Stomach (tissue), 9 donors: ENCODE results near the gene IFFO2. TPM values are rescaled to one million over a fixed set of nuclear protein-coding genes. Genes with fewer than 3 reads are reported as not detected.

Source experiments
- DNase-seq, 2 donors: peaks; one replicate each; pipeline versions ENCODE4 v3.0.0 to v3.0.0-alpha.2; 2013 to 2019
- H3K27ac ChIP-seq, 5 donors: fragments of 200-600 bp in 4 of 5; sonication (generic) in 4 of 5; one replicate each; pipeline ENCODE4 v1.5.1; 2013 to 2019; ENCODE audit warnings: mild to moderate bottlenecking in 1 of 5, moderate library complexity in 1 of 5
- H3K27me3 ChIP-seq, 3 donors: fragments of 200-600 bp; sonication (generic); one replicate each; pipeline ENCODE4 v1.5.1; 2017 to 2019; ENCODE audit warnings: mixed run types in 1 of 3
- H3K36me3 ChIP-seq, 4 donors: fragments of 200-600 bp; sonication (generic); 1 replicate in 3 of 4; 2 replicates in 1 of 4; pipeline ENCODE4 v1.5.1; 2016 to 2019
- H3K4me1 ChIP-seq, 4 donors: fragments of 200-600 bp; sonication (generic); one replicate each; pipeline ENCODE4 v1.5.1; 2016 to 2019
- H3K4me3 ChIP-seq, 4 donors: fragments of 200-600 bp; sonication (generic) in 3 of 4; one replicate each; pipeline ENCODE4 v1.5.1; 2016 to 2019; ENCODE audit warnings: mild to moderate bottlenecking in 1 of 4
- H3K9me3 ChIP-seq, 4 donors: fragments of 200-600 bp; sonication (generic); one replicate each; pipeline ENCODE4 v1.5.1; 2016 to 2019
- EP300 ChIP-seq: sonication (generic); formaldehyde crosslinking; IDR thresholded peaks from one replicate; pipeline ENCODE4 v1.6.1; 2017; ENCODE audit warnings: antibody characterized with exemption
- POLR2A ChIP-seq, 4 donors: fragments of 450-650 bp; IDR thresholded peaks; one replicate each; pipeline ENCODE4 v1.6.1; 2016; ENCODE audit warnings: antibody characterized with exemption in 4 of 4, control low read depth in 2 of 4, mild to moderate bottlenecking in 1 of 4, moderate library complexity in 1 of 4
- POLR2AphosphoS5 ChIP-seq, 3 donors: sonication (generic); formaldehyde crosslinking; IDR thresholded peaks; one replicate each; pipeline ENCODE4 v1.6.1; 2016; ENCODE audit warnings: antibody characterized with exemption in 3 of 3
- WGBS, 5 donors: extraction: QIAGEN DNeasy Blood & Tissue Kit in 3 of 5; methylation state at CpG; one replicate each; pipeline versions ENCODE4 v1.1.5 to v1.1.7; 2013 to 2018; 5-methylcytosine and 5-hydroxymethylcytosine counted together
- intact Hi-C: fragments of 100-400 bp; cut with DNase I; formaldehyde crosslinking; loops from one replicate; pipeline ENCODE4 v1.15.1; 2023; ENCODE audit warnings: low total_unique reads
- polyA plus RNA-seq, 3 donors: library from polyadenylated mRNA; stranded (reverse); fragments of 200-250 nt; gene quantifications; one replicate each; pipeline ENCODE4 v1.2.3, GENCODE V29; 2013
- total RNA-seq, 5 donors: library from RNA; depleted of rRNA; stranded (reverse); fragments of >200 nt; gene quantifications; one replicate each; pipeline versions ENCODE4 v1.1.0 to v1.2.3, GENCODE V29; 2014 to 2016
- TF ChIP-seq, protein P1 (sequence below), 7 experiments: fragments of 450-650 bp in 4 of 7; fragments of 200-600 bp in 3 of 7; sonication (generic) in 3 of 7; IDR thresholded peaks; one replicate each; pipeline ENCODE4 v1.5.1; 2016 to 2019; ENCODE audit warnings: antibody characterized with exemption in 7 of 7, control low read depth in 2 of 7, mild to moderate bottlenecking in 1 of 7
- donor health status: healthy with polysubstance abuse.
- donor health status: Bipolar disorder and iron deficiency.
- donor health status: healthy.

IFFO2 gene
- total and polyA plus RNA-seq, 8 donors, result 0.58 to 47.8 (median 4.5) TPM

DNA sequence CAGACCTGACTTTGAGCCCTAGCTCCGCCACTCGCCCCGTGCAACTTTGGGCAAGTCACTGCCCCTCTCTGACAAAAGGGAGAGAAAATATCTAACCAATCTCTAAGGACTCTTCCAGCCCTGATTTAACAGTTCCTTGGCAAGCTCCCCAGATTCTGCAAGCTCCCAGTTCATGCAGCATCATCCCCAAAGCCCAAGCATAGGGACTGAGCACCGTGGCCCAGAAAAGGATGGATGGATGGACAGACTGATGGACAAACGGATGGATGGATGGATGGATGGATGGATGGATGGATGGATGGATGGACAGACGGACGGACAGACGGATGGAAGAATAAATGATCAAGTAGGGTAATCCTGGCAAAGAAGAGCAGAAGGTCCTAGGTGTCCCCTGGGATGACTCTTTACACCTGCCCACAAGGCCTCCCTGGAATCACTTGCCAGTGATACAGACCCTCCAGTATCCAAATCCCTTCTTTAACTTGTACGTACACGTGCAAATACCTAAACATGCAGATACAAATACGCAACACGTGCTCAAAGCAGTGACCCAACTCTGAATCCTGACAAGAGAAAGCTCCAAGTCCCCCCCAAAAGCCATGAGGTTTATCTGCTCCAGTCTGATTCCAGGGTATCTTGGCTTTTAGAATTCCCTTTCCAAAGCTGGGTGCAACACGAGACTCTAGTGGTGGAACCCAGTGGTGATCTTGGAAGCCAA lies 16.0 kb downstream of the IFFO2 start:
- H3K27me3 ChIP-seq, result no peaks in the 10 kb centered on the region
- peaks cover 39 to 77% (median 57%) of the 10 kb centered on the region in 4 donors for H3K4me1 ChIP-seq
- 81 to 87% (median 85%) methylated on average over 13 of the region's 13 CpGs for WGBS, 5 donors
- no peaks in the 10 kb centered on the region for H3K9me3 ChIP-seq
- no peak overlapping the region for H3K4me3 ChIP-seq
- no peak for DNase-seq
- H3K36me3 ChIP-seq, result no peaks in the 10 kb centered on the region
- peak overlapping the region in 1 of 5 donors; percentile 25 for H3K27ac ChIP-seq
- TF ChIP-seq, protein P1, sequence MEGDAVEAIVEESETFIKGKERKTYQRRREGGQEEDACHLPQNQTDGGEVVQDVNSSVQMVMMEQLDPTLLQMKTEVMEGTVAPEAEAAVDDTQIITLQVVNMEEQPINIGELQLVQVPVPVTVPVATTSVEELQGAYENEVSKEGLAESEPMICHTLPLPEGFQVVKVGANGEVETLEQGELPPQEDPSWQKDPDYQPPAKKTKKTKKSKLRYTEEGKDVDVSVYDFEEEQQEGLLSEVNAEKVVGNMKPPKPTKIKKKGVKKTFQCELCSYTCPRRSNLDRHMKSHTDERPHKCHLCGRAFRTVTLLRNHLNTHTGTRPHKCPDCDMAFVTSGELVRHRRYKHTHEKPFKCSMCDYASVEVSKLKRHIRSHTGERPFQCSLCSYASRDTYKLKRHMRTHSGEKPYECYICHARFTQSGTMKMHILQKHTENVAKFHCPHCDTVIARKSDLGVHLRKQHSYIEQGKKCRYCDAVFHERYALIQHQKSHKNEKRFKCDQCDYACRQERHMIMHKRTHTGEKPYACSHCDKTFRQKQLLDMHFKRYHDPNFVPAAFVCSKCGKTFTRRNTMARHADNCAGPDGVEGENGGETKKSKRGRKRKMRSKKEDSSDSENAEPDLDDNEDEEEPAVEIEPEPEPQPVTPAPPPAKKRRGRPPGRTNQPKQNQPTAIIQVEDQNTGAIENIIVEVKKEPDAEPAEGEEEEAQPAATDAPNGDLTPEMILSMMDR (IDR thresholded peaks at IDR 0.05), result no peak
- TF ChIP-seq POLR2AphosphoS5 (IDR thresholded peaks at IDR 0.05), result no peak
- TF ChIP-seq EP300, result no peak
- no peak for TF ChIP-seq POLR2A (IDR thresholded peaks at IDR 0.05)
- intact Hi-C loops, result no loop called here

DNA sequence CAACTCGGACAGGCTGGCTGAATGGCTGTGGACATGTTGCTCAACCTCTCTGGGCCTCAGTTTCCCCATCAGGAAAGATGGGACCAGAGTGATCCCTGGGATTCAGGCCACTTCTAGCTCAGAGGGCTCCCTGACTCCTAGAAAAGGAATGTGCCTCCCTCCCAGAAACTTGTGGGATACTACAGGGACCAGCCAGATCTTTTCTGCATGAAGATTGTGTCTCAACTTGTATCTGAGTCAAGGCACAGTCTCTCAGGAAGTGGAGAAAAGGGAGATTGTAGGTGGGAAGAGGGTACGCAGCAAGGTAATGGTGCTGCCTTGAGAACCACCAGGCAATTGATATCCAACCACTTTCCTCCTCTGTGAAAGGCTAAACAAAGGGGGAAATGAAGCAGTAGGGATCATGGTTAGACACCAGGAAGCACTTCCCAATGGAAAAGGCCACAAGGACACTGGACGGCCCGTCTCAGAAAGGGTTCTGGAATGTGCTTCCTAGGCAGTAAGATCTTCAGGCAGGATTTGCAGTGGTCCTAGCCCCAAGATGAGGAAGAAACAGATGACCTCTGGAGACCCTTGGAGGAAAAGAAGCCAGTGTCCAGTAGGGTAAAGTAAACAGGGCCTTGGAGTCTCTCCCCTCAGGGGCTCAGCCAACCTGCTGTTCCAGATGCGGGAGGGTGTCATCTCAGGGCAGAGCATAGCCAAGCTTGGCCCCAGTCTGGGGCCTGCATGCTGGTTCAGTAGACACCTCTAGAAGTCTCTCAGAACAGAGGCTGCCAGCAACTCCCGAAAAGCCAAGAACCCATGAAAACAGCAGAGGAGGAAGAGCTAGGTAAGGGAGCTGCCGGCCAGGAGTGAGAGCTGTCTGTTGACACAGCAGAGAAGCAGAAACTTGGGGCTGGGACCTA lies 16.8 kb downstream of the IFFO2 start:
- Histone ChIP-seq H3K4me1 (peaks cover 31 to 68% (median 48%) of the 10 kb centered on the region in 4 donors), H3K27ac (peak overlapping the region in 1 of 5 donors; percentile 25), H3K27me3 (no peaks in the 10 kb centered on the region), H3K4me3 (no peak overlapping the region), H3K9me3 (no peaks in the 10 kb centered on the region), H3K36me3 (no peaks in the 10 kb centered on the region)
- TF ChIP-seq, protein P1 (IDR thresholded peaks at IDR 0.05), result no peak
- TF ChIP-seq POLR2A (IDR thresholded peaks at IDR 0.05) (no peak), EP300 (no peak), POLR2AphosphoS5 (IDR thresholded peaks at IDR 0.05) (no peak)
- no peak for DNase-seq
- WGBS, 5 donors, result 67 to 82% (median 74%) methylated on average over 7 of the region's 7 CpGs
- intact Hi-C loops, result no loop called here

DNA sequence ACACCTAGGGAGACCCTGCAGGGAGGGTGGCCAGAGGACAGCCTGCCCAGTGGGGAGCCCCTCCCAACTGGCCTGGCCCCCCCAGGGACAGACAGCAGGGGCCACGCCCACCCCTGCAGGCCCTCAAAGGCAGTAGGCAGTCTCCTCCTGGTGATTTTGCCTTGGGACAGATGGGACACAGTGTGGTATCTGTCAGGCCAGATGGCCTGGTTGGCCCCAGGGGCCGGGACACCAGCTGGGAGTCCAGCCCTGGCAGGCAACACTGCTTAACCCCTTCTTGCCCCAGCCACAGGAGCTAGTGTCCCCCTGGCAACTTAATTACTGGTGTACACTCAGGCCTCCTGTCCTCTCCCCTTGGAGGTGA lies 17.8 kb downstream of the IFFO2 start:
- H3K4me1 ChIP-seq, result peaks cover 28 to 62% (median 45%) of the 10 kb centered on the region in 4 donors

More for the DNA sequence above, 17.8 kb downstream of the IFFO2 start:
- Histone ChIP-seq H3K36me3 (no peaks in the 10 kb centered on the region), H3K4me3 (no peak overlapping the region), H3K27me3 (no peaks in the 10 kb centered on the region), H3K27ac (no peak overlapping the region), H3K9me3 (no peaks in the 10 kb centered on the region)
- intact Hi-C loops, result no loop called here
- 13 to 63% (median 52%) methylated on average over 1 to 2 of the region's 2 CpGs; no CpG with 5 or more reads in 1 of the 5 donors for WGBS, 5 donors
- DNase-seq, result peak in 1 of 2 donors; percentile 48
- TF ChIP-seq POLR2A (IDR thresholded peaks at IDR 0.05) (no peak), EP300 (no peak), POLR2AphosphoS5 (IDR thresholded peaks at IDR 0.05) (no peak)
- TF ChIP-seq, protein P1 (IDR thresholded peaks at IDR 0.05), result no peak
